NCI-H69 (cell line): ENCODE measurements around the gene CA6.
"Not testable (repeated sequence)": the region's sequence is repeated elsewhere in the genome, so short reads cannot be mapped to it uniquely, and the experiment has no call there.

Experiments
- DNase-seq: peaks from one replicate; lab custom pipeline; 2025; lab: John Stamatoyannopoulos, UW

CA6 gene

GRCh38 chr1:8945568-8945967, at the start of gene CA6:
TSS of gene CA6 (plus strand) at chr1:8945868. CDS start at chr1:8945887, 19 bp downstream.
- DNase-seq, result peak; percentile 2

- peak; percentile 75 for DNase-seq
Observed at GRCh38 chr1:8896775-8897174, 48.9 kb upstream of the CA6 start.

GRCh38 chr1:8897505-8897904, 48.2 kb upstream of the CA6 start:
- not testable (repeated sequence) for DNase-seq

GRCh38 chr1:8898418-8898817, 47.2 kb upstream of the CA6 start:
- DNase-seq, result not testable (repeated sequence)

GRCh38 chr1:8899046-8899445, 46.6 kb upstream of the CA6 start:
- DNase-seq, result no peak

GRCh38 chr1:8900684-8901083, 45.0 kb upstream of the CA6 start:
- DNase-seq, result not testable (repeated sequence)

GRCh38 chr1:8902765-8903164, 42.9 kb upstream of the CA6 start:
- DNase-seq, result no peak

- DNase-seq, result no peak
Observed at GRCh38 chr1:8903410-8903809, 42.3 kb upstream of the CA6 start.

- DNase-seq, result peak; percentile 6
Observed at GRCh38 chr1:8903908-8904650, 41.6 kb upstream of the CA6 start.

- DNase-seq, result no peak
Observed at GRCh38 chr1:8905582-8906191, 40.0 kb upstream of the CA6 start.

GRCh38 chr1:8908388-8909151, 37.1 kb upstream of the CA6 start:
- DNase-seq, result no peak

GRCh38 chr1:8910331-8910730, 35.3 kb upstream of the CA6 start:
- no peak for DNase-seq

- peak; percentile 82 for DNase-seq
Observed at GRCh38 chr1:8910914-8911313, 34.8 kb upstream of the CA6 start.

- DNase-seq, result peak; percentile 96
Observed at GRCh38 chr1:8911416-8912309, 34.0 kb upstream of the CA6 start.

GRCh38 chr1:8913457-8913856, 32.2 kb upstream of the CA6 start:
- DNase-seq, result no peak

GRCh38 chr1:8914466-8914865, 31.2 kb upstream of the CA6 start:
- peak; percentile 10 for DNase-seq

GRCh38 chr1:8915446-8915845, 30.2 kb upstream of the CA6 start:
- DNase-seq, result peak; percentile 35

GRCh38 chr1:8917536-8917935, 28.1 kb upstream of the CA6 start:
- not testable (repeated sequence) for DNase-seq

- DNase-seq, result no peak
Observed at GRCh38 chr1:8922962-8923361, 22.7 kb upstream of the CA6 start.

- DNase-seq, result no peak
Observed at GRCh38 chr1:8925406-8925805, 20.3 kb upstream of the CA6 start.

GRCh38 chr1:8925960-8926359, 19.7 kb upstream of the CA6 start:
- no peak for DNase-seq
